Dedifferentiated amniotic fluid mesenchymal stem cell (primary cell): Measurements from ENCODE around the gene ACTMAP.
"Not testable (repeated sequence)": the region's sequence is repeated elsewhere in the genome, so short reads cannot be mapped to it uniquely, and the experiment has no call there.

ENCODE experiments used
- DNase-seq: peaks from one replicate; pipeline ENCODE4 v3.0.0-alpha.2; 2016; ENCODE audit errors: extremely low spot score

Gene ACTMAP

DNA sequence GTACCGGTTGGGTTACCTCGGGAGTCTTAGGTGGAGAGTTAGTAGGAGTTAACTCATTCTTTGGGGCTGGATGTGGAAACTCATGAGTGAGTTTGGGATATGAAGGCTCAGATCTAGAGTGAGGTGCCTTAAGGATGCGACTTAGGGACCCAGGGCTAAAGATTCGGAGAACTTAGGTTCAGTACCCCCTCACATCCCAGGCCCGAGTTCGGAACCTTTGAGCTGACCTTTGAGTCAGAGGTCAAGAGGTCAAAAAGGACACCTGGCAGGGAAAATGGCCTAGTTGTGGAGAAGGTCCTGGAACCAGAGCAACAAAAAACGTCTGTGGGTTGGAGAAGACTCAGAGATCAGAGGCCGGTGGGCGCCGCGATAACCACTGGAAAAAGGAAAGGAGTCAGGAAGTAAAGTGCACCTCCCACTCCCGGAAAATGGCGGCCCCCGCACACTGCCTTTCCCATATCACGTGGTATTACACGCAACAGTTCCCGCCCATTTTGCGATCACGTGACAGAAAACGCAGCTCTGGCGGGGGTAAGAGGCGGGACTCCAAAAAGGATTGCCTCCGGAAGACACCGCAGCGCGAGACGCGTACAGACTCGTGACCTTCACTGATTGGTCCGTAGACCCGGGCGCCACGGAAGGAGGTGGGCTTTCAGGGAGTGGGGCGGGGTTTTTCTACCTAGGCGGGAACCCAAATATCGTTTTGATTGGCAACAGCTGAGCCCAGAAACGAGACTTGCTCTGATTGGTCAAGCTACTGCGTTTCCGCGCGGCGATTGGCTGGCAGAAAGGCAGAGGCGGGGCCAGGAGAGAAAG lies at the start of gene ACTMAP:
ACTMAP (minus strand) TSS at position 420 of the 816 bp plus-strand sequence. CDS start 674 bp downstream, outside the sequence.
- DNase-seq, result peak; percentile 100

- no peak for DNase-seq
Measured at GRCh38 chr19:40799558-40800338, 49.5 kb upstream of the ACTMAP start.

DNA sequence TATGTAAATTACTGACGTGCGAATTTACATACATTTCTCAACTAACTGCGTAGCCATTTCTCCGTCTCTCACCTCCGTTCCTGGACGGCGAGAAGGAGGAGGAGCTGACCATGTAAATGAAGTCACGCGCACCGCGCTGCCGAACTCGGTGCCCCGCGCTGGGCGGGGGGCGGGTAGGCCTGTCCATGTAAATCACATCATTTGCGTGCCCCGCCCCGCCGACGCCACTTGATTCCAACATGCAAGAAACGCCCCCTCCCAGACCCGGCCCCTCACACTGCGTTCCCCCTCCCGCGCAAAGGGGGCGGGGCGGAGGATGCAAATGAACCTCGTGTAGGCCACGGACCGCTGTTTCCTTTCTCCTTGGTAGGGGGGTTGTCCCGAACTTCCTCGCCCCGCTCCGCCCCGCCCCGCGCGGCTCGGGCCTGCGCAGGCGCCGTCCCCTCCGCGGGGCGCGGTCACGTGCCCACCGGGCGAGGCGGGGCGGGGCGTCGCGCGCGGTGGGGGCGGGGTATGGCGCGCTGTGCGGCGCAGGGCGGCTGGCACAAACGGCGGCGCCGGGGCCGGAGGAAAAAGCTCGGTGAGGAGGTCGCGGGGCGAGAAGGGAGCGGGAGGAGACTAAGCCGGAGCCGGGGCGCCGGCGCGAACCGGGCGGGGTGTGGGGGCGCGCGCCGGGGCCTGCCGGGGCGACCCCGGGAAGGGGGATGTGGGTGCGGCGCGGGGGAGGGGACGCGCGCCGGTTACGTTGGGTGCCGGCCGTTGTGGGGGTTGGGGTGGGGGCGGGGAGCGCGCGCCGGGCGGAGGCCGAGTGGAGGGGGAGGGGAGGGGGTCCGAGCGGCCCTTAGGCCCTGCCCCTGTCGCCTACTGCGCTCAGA lies 48.6 kb upstream of the ACTMAP start, which contains the start of gene EGLN2:
EGLN2 (plus strand) TSS at position 509 of the 875 bp plus-strand sequence. CDS start 1,382 bp downstream, outside the sequence.
- DNase-seq, result peak; percentile 99

DNA sequence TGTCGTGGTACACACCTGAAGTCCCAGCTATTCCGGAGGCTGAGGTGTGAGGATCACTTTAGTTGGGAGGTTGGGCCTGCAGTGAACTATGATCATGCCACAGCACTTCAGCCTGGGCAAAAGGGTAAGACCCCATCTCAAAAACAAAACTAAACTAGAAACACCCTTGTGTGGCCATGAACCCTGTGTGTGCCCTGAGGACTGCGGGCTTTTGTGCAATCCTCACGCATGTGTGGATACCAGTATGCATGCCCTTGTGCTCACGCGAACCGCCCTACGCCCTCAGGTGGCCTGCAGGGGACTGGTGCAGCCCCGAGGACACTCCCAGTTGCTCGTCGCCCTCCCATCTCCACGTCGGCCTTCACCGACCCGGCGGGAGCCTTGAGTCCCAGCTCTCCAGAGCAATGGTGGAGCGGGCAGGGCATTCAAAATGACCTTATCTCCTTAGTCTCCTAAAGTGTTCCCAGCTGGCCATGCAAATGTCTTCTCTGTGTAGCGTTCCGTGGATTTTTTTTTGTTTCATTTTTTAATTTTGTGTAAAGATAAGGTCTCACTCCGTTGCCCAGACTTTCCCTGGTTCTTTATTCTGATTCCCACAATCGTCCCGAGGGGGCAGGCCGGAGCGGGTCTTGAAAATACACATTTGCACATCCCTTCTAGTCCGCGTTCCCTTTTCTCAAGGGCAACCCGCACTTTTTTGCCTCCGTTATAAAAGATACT lies 47.8 kb upstream of the ACTMAP start:
- no peak for DNase-seq

DNA sequence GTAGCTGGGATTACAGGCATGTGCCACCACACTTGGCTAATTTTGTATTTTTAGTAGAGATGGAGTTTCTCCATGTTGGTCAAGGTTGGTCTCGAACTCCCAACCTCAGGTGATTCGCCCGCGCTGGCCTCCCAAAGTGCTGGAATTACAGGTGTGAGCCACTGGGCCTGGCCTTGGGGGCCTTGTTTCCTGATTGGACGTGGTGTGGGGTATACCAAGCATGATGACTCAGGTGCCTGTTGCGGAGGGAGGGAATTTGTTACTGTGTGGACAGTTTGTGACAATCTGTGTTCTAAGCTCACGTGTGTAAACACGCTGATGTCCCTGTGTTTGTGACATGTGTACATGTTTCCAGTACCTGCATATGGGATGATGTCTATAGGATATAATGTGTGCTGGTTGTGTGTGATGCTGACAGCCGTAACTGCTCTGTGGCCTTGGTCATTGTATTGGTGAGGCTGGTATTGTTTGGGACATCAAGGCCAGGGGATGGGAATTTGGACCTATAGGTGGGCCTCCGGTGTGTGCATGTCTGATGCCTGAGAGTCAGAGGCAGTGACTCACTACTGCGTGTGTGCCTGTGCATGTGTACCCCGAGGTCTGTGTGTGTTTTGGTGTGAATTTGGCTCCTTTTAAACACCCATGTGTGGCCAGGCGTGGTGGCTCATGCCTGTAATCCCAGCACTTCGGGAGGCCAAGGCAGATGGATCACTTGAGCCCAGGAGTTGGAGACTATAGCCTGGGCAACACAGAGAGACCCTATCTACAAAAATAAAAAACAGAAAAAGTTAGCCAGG lies 47.1 kb upstream of the ACTMAP start:
- no peak for DNase-seq

- no peak for DNase-seq
Measured at GRCh38 chr19:40791996-40792395, 41.7 kb upstream of the ACTMAP start.

DNA sequence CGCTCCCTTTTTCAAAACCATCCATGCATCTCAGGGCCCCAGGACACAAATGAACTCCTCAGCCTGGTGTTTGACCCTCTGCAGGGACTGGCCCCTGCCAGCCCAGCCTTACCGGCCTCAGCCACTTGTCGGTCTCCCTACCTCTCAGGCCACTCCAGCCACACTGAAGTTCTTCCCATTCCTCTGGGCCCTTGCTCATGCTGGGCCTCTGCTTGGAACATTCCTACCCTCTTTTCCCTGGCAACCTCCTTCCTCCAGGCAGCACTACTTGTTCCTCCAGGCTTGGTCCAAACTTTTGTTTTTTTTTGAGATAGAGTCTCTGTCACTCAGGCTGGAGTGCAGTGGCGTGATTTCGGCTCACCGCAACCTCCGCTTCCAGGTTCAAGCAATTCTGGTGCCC lies 41.1 kb upstream of the ACTMAP start:
- DNase-seq, result no peak

DNA sequence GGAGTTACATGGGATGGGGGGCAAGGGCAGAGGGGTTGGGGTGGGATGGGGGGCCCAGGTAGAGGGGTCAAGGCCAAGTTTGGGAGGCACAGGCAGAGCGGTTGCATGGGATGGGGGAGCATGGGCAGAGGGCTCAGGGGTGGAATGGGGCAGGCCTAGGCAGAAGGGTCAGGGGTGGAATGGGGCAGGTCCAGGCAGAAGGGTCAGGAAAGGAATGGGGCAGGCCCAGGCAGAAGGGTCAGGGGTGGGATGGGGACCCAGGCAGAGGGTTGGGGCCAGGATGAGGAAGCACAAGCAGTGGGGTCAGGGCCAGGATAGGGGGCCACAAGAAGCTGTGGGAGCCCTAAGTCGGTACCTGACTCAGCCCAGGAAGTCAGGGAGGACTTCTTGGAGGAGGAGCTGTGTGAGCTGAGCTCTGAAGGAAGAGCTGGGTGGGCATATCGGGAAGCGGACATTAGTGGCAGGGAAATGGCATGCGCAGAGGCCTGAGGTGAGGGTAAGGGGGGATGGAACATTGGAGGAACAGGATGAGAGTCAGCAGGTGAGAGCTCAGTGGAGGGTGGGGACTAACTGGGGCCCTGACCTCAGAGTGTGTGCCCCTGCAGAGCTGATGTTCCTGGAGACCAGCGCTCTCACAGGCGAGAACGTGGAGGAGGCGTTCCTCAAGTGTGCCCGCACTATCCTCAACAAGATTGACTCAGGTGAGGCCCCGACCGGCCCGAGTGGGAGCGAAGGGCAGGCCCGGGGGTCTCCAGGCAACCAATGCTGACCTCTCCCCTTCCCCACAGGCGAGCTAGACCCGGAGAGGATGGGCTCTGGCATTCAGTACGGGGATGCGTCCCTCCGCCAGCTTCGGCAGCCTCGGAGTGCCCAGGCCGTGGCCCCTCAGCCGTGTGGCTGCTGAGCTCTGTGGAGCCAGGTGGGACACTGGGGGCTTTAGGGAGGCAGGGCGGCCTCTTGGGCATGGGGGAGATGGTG lies 36.1 kb upstream of the ACTMAP start:
- DNase-seq, result no peak

GRCh38 chr19:40785526-40785925 lies 35.2 kb upstream of the ACTMAP start:
- no peak for DNase-seq

DNA sequence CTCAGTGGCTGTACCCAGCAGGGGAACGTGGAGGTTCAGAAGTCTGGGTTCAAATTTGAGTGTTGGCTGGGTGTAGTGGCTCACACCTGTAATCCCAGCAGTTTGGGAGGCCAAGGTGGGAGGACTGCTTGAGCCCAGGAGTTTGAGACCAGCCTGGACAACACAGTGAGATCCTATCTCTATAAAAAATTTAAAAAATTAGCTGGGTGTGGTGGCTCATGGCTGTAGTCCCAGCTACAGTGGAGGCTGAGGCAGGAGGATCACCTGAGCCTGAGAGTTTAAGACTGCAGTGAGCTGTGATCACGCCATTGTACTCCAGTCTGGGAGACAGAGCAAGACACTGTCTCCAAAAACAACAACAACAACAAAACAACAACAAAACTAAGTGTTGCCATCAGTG lies 33.9 kb upstream of the ACTMAP start:
- DNase-seq, result not testable (repeated sequence)

DNA sequence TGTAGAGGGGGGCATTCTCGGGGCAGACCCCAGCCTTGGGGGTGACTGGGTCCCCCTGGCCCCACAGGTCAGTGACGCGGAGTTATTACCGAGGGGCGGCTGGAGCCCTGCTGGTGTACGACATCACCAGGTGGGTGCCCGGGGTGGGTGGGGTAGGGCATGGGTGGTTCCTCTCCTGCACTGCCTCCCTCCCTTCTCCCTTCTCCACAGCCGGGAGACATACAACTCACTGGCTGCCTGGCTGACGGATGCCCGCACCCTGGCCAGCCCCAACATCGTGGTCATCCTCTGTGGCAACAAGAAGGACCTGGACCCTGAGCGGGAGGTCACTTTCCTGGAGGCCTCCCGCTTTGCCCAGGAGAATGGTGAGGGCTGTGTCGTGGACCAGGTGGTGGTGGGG lies 33.4 kb upstream of the ACTMAP start:
- no peak for DNase-seq

- no peak for DNase-seq
Measured at GRCh38 chr19:40781140-40781539, 30.9 kb upstream of the ACTMAP start.

DNA sequence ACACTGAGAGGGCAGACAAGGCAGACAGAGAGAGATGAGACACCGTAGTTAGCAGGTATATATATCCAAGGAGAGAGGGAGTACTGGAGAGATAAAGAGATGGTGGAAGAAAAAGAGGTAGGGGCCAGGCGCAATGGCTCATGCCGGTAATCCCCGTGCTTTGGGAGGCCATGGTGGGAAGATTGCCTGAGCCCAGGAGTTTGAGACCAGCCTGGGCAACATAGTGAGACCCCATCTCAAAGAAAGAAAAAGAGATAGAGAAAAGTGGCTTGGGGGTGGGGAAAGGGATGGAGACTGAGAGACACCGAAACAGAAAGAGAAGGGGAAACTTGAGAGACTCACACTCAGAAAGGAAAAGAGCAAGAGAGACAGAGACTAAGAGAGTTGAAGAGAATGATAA lies 30.3 kb upstream of the ACTMAP start:
- DNase-seq, result no peak

GRCh38 chr19:40778706-40779284 lies 28.5 kb upstream of the ACTMAP start:
- DNase-seq, result no peak

DNA sequence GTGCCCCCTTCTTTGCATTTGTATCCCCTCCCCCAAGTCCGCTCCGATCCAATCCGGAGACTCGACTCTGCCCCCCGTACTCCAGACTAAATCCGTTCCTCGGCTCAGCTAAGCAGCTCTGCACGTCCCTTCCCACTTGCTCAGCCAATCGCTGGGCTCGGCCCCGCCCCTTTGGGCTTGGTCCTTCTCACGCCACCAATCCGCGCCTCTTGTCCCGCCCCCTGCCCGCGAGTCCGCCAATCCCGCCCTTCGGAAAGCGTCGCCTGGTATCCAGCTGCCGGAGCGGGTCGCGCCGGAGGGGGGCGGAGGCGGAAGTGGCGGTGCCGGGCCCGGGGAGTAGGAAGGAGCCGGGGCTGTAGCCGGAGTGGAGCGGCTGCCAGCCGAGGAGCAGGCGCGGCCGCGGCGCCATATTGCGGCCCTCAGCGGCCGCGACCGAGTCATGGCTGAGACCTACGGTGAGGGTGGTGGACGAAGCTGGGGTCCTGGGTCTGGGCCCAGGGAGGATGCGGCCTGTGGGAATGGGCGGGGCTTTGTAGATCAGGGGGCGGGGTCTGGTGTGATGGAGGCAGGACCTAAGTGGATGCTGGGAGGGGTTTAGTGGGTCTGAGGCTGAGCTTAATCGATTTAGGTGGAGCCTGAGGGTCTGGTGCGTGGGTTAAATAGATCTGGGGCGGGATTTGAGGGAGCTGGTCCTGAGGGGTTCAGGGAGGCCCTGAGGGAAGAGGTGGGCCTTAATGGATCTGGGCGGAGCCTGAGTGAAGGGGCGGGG lies 27.8 kb upstream of the ACTMAP start, which contains the start of gene RAB4B:
RAB4B (plus strand) TSS at position 311 of the 769 bp plus-strand sequence; CDS start at position 440, 129 bp downstream.
- peak; percentile 100 for DNase-seq

DNA sequence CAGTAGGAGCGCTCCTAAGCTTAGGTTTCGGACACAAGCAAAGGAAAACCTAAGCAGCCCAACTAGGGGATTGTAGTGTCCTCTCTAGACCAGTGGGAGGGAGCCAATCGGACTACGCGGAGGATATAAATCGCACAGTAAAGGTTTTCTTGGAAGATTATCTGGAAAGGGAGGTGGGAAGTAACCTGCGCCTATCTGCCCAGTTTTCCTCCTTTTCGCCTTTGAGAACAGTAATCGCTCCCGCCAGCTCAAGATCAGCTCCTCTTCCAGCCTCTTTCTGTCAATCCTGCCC lies 27.3 kb upstream of the ACTMAP start:
- no peak for DNase-seq

GRCh38 chr19:40776932-40777644 lies 26.8 kb upstream of the ACTMAP start:
- DNase-seq, result peak; percentile 96
